GM23248 (cell line): Measurements from ENCODE around the gene PCDHB12.
"Not testable (repeated sequence)": the region's sequence is repeated elsewhere in the genome, so short reads cannot be mapped to it uniquely, and the experiment has no call there.

Source experiments
- EZH2 ChIP-seq: fragments of 200-600 bp; sonication (generic); IDR thresholded peaks from 2 replicates; pipeline ENCODE4 v1.6.1; 2018; ENCODE audit warnings: antibody characterized with exemption, mild to moderate bottlenecking; ENCODE audit not compliant: insufficient read depth, poor library complexity, severe bottlenecking
- EZH2phosphoT487 ChIP-seq: fragments of 200-600 bp; sonication (generic); IDR thresholded peaks from 2 replicates; pipeline ENCODE4 v1.6.1; 2018; ENCODE audit warnings: antibody characterized with exemption, moderate library complexity, mild to moderate bottlenecking, low read depth; ENCODE audit not compliant: insufficient read depth

- not testable (repeated sequence) for TF ChIP-seq EZH2phosphoT487, EZH2
Measured at GRCh38 chr5:141247434-141247833, 38.9 kb downstream of the PCDHB12 start.
